Middle frontal gyrus (tissue), 1 donor: ENCODE results near the gene DENND10.
"Not testable (repeated sequence)": the region's sequence is repeated elsewhere in the genome, so short reads cannot be mapped to it uniquely, and the experiment has no call there.

ENCODE experiments used
- DNase-seq: peaks from one replicate; pipeline ENCODE4 v3.0.0-alpha.2; 2015; ENCODE audit warnings: low spot score; ENCODE audit errors: extremely low spot score

Gene DENND10

GRCh38 chr10:119131512-119132240 lies 27.8 kb downstream of the DENND10 start:
- no peak for DNase-seq

- no peak for DNase-seq
Measured at GRCh38 chr10:119132521-119133345, 28.8 kb downstream of the DENND10 start.

GRCh38 chr10:119133949-119134348 lies 30.0 kb downstream of the DENND10 start:
- no peak for DNase-seq

- no peak for DNase-seq
Measured at GRCh38 chr10:119135513-119135881, 31.6 kb downstream of the DENND10 start.

- DNase-seq: no peak
Measured at GRCh38 chr10:119136084-119136483, 32.2 kb downstream of the DENND10 start.

GRCh38 chr10:119137878-119138277 lies 34.0 kb downstream of the DENND10 start:
- not testable (repeated sequence) for DNase-seq

- no peak for DNase-seq
Measured at GRCh38 chr10:119138346-119139306, 34.7 kb downstream of the DENND10 start.

- no peak for DNase-seq
Measured at GRCh38 chr10:119139464-119140067, 35.7 kb downstream of the DENND10 start.

GRCh38 chr10:119140603-119141245 lies 36.8 kb downstream of the DENND10 start:
- no peak for DNase-seq

GRCh38 chr10:119143657-119144056 lies 39.7 kb downstream of the DENND10 start:
- DNase-seq: no peak

GRCh38 chr10:119149157-119149556 lies 45.2 kb downstream of the DENND10 start:
- no peak for DNase-seq

- DNase-seq: no peak
Measured at GRCh38 chr10:119149729-119150128, 45.8 kb downstream of the DENND10 start.

- DNase-seq: not testable (repeated sequence)
Measured at GRCh38 chr10:119151601-119152000, 47.7 kb downstream of the DENND10 start.

- no peak for DNase-seq
Measured at GRCh38 chr10:119153041-119153440, 49.1 kb downstream of the DENND10 start.

GRCh38 chr10:119153661-119154060 lies 49.7 kb downstream of the DENND10 start:
- DNase-seq: no peak

- DNase-seq: no peak
Measured at GRCh38 chr10:119159332-119159731, 55.4 kb downstream of the DENND10 start.

GRCh38 chr10:119161680-119162451 lies 58.0 kb downstream of the DENND10 start:
- no peak for DNase-seq

- DNase-seq: no peak
Measured at GRCh38 chr10:119162452-119163092, 58.7 kb downstream of the DENND10 start.
